Skin of body (tissue), 2 donors: ENCODE results near the gene AFAP1L2. TPM values are rescaled to one million over a fixed set of nuclear protein-coding genes. Genes with fewer than 3 reads are reported as not detected.
A peak's percentile ranks its signal among the peaks of the same experiment; 100 is the strongest.
"Not testable (repeated sequence)": the region's sequence is repeated elsewhere in the genome, so short reads cannot be mapped to it uniquely, and the experiment has no call there.

Experiments
- DNase-seq: peaks from one replicate; lab custom pipeline; 2025; lab: John Stamatoyannopoulos, UW
- total RNA-seq: library from RNA; depleted of rRNA; stranded (reverse); fragments of >200 nt; gene quantifications from one replicate; pipeline ENCODE4 v1.2.3, GENCODE V29; 2014

Gene AFAP1L2
- total RNA-seq, 1 donor from 2014 or later, result 24.9 TPM

DNA sequence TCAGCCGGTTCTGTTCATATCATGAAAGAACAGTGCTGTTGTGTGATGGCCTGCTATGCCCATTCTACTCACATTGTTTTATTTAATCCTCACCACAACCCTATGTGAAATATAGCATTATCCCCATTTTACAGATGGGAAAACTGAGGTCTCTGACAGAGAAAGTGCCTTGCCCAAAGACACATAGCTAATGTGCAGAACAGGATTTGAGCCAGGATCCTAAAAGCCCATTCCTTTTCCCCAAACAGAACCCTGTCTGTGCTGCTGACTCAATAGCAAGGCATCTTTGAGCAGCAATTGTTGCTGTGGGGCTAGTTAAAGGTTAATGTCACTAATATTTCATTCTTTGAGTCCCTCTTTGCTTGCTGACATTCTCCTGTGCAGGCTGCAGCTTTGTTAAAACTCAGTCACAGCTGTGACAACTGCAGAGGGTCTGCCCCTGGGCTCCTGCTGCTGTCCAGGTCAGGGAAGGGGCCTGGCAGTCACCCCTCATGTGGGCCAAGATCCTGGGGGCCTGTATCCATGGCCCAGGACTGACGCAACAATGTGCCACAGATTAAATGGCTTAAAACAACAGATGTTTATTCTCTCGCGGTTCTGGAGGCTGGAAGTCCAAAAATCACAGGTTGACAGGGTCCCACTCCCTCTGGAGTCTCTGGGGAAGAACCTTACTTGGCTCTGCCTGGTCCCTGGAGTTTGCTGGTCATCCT lies 40.4 kb downstream of the AFAP1L2 start:
- DNase-seq, result no peak

DNA sequence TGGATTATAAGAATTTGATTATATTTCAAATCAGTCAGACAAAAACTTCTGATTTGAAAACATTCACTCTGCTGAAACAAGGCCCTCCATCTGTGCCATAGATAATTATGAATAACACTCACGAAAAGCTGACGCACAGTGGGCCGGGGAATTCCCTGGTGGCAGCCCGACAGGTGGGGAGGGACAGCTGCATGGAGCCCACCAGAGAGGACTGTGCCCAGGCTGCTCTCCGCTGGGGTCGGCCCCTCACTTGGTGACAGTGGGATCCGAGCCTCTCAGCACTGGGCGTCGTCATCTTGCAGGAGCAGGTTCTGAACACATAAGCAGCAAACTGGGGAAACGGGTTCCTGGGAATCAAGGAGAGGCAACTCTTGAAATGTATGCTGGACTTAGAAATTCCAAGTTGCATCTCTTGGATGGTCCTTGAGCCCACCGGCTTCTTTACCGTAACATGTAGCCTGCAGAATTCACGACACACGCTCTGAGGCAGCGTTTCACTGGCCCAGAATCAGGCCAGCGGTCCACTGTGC lies 41.4 kb downstream of the AFAP1L2 start:
- no peak for DNase-seq

DNA sequence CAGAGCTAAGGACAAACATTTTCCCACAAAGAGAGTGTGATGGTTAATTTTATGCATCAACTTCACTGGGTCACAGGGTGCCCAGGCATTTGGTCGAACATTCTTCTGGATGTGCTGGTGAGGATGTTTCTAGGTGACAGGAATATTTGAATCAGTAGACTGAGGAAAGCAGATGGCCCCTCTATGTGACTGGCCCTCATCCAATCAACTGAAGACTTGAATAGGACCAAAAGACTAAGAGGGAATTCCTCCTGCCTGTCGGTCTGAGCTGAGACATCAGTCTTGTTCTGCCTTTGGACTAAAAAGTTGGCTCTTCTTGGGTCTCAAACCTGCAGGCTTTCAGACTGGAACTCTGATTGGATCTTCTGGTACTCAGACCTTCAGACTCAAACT lies 44.4 kb downstream of the AFAP1L2 start:
- DNase-seq, result no peak

DNA sequence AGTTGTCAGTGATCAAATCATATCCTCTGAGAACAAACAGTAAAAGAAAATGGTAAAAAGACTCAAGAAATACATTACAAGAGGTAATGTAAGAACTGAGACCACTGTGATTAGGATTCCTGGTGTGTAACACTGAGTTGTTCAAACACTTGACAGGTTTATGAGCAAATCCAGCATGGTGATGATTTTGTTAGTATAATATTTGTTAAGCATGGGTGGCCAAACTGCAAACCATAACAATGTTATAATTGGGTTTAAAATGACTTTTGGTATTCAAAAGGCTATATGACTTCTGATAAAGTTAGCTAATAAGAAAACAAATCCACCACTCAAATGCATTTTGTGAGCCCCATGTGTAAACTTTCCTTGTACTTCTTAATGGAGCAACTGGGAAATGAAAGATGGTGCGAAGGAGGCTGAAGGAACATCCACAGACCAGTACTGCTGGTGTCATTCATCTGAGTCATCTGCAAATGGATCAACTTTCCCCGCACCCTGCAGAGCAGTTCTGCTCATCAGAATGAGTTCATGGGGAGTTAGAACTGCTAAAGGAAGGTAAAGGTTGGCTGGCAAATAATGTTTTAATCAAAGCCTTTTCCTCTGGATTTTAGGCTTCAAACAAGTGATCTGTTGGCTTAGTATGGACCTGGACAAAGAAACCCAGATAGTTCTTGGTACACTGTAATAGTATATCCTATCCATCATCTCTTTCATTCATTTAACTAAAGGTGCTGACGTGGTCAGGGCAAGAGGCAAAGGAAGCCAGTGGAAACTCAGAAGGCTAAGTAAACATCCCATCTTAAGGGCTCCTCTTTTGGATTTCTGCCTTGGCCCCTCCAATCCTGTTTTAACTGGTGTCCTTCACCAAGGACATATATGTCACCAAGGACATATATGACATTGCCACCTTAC lies 45.0 kb downstream of the AFAP1L2 start:
- DNase-seq, result no peak

DNA sequence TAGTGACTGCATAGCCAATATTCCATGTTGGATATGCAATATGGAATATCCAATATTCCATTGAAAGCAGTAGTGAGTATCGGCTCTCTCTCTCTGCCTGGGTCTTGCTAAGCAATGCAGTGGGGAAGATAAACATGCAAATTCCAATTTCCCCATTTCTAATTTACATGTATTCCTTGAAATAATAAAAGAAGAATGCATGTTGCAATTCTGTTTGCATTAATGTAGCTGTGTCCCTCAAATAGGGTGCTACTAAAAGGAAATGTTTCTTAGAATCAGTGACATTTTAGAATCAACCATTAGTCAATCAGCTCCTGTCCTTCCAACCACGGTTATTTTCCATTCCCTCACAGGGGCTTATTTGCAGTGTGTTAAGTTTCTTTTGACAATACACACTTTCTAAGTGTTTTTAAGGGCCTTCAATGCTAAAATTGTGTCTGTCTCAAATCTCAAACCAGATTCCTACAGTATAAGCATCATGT lies 46.7 kb downstream of the AFAP1L2 start:
- no peak for DNase-seq

DNA sequence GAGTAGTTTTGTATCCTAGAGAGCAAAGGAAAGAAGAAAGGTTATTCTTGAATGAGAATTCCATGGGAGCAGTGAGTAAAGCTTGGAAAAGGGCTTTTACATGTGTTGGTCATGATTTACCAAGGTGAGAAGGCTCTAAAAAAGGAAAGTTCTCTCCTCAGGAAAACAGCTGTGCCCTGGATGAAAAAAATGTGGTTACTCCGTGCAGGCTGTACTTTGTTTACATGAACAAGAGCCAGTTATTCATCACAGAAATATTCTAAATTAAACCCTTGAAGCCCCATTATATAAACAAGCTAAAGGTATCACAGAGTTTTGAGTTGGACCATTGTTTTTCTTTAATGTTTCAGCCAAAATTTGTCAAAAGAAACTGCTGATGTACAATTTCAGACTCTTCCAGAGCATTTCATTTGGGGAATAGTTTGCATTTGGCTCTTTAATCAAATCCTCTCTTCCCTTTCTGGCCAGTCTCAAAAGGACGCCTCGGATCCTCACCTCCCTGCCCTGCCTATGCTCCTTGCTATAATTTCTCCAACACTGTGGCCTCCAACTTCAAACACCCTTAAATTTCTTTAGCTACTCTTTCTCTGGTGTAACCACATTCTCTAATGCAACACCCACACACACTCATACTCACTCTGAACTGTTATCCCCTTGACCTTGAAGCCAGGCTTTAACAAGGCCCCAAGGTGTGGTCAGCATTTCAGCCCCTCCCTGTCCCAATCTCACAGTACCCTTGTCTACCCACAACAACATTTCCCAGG lies 47.4 kb downstream of the AFAP1L2 start:
- DNase-seq, result no peak

DNA sequence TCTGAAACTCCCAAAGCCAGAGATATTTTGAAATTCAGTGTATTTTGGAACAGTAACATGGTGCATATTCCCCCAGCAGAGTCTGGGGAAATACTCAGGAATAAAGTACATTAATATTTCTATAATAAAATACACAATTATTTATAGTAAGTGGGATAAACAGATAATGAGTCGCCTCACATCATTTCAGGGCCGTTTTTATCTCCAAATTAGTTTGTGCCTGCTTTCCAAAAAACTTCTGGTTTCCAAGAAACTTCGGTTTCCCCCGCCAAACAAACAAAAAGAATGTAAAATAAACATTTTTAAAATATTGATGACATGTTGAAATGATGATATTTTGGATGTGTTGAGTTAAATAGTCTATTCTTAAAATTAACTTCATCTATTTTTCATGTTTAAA lies 48.2 kb downstream of the AFAP1L2 start:
- no peak for DNase-seq

DNA sequence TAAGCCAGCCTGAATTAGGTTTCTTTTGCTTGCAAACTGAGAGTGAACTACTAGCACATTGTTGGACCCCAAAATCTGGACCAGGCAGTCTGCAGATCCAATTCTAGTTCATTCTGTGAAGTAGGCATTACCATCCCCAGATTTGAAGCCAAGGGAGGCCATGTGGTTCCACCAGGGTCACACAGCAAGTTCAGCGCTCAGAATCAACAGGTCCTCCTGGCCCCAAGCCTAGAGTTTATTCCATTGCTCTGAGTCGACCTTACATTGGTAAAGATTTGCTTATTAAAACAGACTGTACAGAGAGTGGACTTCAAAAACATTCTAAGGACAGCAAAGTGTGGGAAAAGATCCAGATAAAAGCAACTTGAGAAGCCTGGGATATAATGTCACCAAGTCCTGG lies 50.9 kb downstream of the AFAP1L2 start:
- no peak for DNase-seq

DNA sequence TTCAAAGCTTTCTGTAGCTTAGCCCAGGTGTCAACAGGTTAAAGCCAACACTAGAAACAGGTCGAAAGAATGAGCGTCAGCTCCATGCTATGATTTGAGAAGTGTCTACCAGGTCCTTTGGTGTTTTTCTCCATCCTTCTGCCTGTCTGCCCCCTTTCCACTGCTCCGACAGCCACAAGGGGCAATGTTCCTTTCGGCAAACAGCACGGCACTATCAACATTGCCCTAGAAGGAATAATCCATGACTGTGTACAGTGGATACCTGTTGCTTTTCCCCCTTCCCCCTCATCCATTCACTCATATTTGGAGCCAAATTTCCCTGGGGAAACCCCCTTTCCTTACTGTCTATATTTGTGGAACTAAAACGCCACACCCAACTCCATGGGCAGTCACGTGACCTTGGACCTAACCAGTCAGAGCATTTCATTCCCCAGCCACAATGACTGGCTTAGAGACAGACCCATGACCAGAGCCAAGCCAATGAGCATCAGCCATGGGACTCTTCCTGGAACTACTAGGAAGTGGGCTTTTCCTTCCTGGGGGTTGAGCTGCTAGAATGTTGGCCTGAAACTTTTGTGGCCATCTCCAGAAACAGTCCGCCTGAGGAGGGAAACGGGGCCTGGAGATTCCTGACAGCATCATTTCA lies 51.5 kb downstream of the AFAP1L2 start:
- no peak for DNase-seq

DNA sequence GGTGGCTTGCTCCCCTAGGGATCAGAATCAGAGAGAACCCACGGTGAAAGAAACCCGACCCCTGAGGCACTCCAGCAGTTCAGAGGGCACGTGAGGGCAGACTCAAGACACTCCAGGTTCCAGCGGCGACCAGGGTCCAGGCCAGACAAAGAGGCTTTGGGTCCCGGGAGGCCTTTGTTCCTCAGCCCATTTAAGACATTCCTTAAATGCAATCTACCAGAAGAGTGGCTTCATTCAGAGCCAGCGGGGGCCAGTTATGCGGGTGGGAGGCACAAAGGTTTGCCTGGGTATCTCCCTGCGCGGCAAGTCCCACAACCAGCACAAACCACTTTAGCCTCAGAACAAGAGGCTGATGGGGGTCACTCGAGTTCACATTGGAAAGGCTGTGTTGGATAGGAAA lies 53.6 kb downstream of the AFAP1L2 start:
- no peak for DNase-seq

DNA sequence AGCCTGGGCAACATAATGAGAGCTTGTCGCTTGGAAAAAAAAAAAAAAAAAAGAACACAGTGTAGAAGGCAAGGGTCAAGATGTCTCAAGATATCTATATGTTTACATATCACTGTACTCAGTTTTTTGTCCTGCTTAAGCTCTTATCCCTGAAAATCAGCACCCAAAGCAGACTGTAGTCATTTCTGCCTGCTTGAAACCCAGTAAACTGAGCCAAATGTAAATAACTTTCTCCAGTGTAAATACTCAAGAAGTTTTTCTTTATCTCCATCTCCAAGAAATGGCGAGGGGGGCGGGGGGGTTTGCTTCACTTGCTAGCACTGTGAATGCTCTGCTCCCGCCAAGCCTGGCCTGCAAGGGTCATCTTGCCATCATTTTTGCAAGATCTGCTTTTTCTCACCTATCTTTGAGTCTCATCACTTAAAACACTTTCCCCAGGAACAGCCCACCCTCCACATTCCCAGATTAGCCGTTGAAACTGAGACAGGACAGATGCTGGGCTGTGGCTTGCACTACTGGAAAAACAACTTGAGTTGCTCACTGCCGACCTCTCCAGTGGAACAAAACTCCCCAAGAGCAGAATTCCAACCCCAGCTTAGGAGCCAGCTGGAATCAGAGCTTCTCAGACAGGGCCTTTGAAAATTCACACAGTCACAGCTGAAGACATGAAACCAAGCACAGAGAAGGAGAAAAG lies 54.6 kb downstream of the AFAP1L2 start:
- DNase-seq, result peak; percentile 70

DNA sequence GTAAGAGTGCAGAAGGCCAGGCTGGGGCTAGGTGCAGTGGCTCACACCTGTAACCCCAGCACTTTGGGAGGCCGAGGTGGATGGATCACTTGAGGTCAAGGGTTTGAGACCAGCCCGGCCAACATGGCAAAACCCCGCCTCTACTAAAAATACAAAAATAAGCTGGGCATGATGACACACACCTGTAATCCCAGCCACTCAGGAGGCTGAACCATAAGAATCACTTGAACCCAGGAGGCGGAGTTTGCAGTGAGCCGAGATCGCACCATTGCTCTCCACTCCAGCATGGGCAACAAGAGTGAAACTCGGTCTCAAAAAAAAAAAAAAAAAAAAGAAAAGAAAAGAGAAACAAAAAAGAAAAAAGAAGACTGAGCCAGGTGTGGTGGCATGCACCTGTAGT lies 55.2 kb downstream of the AFAP1L2 start:
- DNase-seq, result not testable (repeated sequence)

DNA sequence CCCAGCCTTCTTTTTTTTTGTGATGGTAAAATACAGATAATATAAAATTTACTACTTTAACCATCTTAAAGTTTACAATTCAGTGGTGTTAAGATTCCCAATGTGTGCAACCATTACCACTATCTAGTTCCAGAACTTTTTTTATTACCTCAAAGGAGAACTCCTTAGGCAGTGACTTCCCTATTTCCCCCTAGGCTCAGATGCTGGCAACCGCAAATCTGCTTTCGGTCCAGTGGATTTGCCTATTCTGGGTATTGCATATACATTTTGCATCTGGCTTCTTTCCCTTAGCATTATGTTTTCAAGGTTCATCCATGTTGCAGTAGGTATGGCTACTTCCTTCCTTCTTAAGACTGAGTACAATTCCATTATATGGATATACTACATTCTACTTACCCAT lies 56.5 kb downstream of the AFAP1L2 start:
- no peak for DNase-seq

DNA sequence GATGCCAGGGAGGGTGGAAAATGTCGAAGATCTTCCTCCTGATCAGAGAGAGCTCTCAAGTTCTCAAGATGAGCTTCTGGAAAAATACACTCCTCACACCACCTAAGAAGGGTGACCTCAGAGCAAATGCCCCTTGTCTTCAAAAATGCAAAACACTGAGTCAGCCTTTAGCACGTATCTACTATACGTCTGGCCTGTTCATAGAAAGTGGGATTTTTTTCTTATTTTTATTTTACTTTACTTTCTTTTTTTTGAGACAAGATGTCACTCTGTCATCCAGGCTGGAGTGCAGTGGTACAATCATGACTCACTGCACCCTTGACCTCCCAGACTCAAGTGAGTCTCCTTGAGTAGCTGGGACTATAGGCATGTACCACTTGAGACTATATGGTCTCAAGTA lies 57.1 kb downstream of the AFAP1L2 start:
- DNase-seq, result no peak

DNA sequence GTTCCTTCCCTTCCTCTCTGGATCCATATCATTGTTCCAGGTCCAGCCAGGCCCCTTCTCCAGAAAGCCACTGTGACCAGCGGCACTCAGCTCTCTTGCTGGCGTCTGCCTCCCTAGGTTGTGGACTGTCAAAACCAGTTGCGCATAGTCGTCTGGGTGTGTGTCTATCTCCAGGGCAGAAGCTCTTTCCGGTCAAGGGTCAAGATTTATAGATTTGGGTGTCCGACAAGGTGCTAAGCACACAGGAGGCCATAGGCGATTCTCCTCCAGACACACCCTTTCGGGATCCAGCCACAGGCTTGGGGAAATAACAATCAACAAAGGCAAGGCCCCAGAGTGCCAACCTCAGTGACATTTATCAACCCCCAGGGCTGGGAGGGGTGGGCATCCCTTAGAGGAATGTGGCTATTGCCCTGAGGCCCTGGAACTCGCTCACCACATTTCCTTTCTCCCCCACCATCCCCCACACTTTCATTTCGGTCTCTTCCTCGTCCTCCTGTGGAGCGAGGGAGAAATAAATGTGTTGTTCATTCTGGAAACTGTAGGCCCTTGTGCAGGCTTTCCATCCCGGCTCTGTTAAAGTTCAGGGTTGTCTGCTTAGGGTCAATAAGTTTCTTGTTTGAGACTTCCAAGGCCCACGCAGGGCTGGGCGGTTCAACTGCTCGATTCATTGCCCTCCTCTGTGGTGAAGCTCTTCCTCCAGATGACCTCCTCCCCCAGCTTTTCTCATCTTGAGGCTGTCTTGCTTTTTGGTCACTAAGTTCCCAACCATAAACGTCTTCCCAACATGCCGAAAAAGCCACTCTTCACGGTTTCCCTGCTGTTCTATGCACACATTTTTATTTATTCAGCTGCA lies 57.9 kb downstream of the AFAP1L2 start:
- peak; percentile 23 for DNase-seq

DNA sequence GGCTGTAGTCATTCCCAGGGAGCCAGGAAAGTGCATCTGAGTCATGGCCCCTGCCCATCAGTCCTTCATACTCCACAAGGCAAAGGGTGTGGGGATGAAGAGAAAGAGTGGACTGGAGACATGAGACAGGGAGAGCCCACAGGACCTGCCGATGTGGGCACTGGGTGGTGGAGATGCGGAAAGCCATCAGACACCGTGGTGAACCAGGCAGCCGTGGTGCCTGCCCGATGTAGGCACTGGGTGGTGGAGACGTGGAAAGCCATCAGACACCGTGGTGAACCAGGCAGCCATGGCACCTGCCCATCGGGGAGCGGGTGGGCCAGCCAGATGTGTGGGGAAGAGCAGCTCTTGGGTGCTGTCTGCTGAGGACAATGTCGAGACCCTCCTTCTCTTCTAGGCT lies 58.6 kb downstream of the AFAP1L2 start:
- DNase-seq, result no peak

DNA sequence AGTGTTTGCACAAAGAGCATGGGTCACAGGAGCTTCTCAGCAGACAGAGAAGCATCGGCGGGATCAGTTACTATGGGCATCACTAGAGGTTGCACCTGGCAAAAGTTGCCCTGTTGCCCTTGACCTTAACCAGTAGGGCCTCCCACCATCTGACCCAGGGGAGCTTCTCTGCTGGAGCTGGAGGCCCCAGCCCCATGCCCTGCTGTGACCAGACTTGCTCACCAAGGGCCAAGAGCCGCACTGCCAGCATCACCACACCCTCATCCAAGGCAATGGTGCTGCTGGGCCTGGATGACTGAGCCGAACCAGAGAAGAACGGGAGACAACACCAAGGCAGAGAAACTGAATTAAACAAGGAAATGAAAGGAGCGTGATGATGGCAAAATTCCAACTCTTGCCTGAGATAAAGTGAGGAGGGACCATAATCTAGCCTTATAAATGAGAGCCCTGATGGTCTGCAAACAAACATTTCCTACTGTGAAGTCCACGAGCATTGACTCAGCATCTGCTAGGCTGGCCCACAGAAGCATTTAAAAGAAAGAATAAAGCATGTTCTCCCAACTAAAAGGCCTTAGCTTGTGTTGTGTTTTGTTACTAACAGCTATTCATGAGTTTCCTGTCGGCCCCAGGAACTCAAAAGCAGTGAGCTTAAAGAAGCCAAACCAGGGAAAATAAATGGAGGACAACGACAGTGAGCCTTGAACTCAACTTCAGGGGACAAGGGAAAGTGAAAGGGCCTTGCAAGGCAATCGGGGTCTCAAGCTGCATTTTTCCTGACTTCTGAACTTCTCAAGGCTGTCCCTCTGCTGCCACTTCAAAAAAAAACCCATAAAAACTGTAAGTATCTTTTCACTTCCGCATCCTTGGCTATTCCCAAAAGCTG lies 60.4 kb downstream of the AFAP1L2 start:
- DNase-seq, result no peak

DNA sequence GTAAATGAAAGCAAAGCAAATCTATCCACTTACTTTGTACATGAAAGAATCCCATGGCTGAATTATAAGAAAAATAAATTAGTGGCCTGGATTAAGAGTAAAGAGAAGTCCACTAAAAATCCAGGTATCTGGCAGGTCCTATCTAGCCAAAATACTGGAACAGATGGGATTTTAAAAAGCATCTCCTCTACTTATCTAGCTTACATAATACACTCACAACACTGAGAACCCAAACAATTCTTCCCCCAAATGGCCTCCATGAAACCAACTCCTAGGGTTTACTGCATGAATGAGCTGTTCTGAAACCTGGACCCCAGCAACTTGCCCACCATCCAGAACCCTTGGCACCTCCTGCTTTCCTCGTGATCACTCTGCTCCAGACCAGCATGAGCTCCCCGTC lies 61.3 kb downstream of the AFAP1L2 start:
- DNase-seq, result no peak

DNA sequence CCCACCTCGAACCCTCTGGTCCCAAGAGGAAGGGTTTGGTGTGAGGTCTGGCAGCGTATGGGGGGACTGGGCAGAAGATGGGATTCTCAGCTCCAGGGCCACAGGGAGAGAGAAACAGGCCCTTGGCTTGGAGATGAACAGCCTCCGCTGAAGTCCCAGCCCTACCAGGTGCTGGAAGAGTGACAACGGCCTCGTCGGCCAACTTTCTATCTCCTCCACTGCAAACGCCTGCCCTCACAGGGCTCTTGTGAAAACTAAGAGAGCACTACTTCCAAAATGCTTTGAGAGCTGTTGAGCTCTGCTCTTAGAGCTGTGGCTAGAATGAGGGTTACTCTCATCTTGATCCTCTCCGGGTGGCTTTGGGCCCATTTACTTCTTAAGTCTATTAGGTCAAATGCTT lies 63.5 kb downstream of the AFAP1L2 start:
- no peak for DNase-seq
